Cortex of kidney (tissue), 1 donor: Measurements from ENCODE around the gene RAB17.

Experiments used
- DNase-seq: peaks from one replicate; lab custom pipeline; 2025; lab: John Stamatoyannopoulos, UW

Gene RAB17

GRCh38 chr2:237558961-237559641 is 31.4 kb downstream of the RAB17 start:
- DNase-seq: no peak

- DNase-seq: no peak
These were observed 32.9 kb downstream of the RAB17 start for GRCh38 chr2:237557633-237558015.

GRCh38 chr2:237556773-237557632 is 33.5 kb downstream of the RAB17 start:
- DNase-seq: no peak

GRCh38 chr2:237555560-237555959 is 35.0 kb downstream of the RAB17 start:
- no peak for DNase-seq

- DNase-seq: no peak
These were observed 36.6 kb downstream of the RAB17 start for GRCh38 chr2:237553948-237554347.

GRCh38 chr2:237552908-237553307 is 37.6 kb downstream of the RAB17 start:
- DNase-seq: no peak

GRCh38 chr2:237551071-237551574 is 39.4 kb downstream of the RAB17 start:
- no peak for DNase-seq

- DNase-seq: no peak
These were observed 40.7 kb downstream of the RAB17 start for GRCh38 chr2:237549643-237550415.

- DNase-seq: no peak
These were observed 41.3 kb downstream of the RAB17 start for GRCh38 chr2:237549216-237549615.

GRCh38 chr2:237547841-237548416 is 42.6 kb downstream of the RAB17 start:
- no peak for DNase-seq

GRCh38 chr2:237546876-237547395 is 43.6 kb downstream of the RAB17 start:
- DNase-seq: no peak

- no peak for DNase-seq
These were observed 44.3 kb downstream of the RAB17 start for GRCh38 chr2:237546040-237546875.

GRCh38 chr2:237542001-237542704 is 48.4 kb downstream of the RAB17 start:
- DNase-seq: no peak

- no peak for DNase-seq
These were observed 49.3 kb downstream of the RAB17 start for GRCh38 chr2:237541243-237541642.

GRCh38 chr2:237540823-237541222 is 49.7 kb downstream of the RAB17 start:
- no peak for DNase-seq

- no peak for DNase-seq
These were observed 50.2 kb downstream of the RAB17 start for GRCh38 chr2:237540223-237540775.

- DNase-seq: no peak
These were observed 50.9 kb downstream of the RAB17 start for GRCh38 chr2:237539681-237540080.

GRCh38 chr2:237538901-237539300 is 51.6 kb downstream of the RAB17 start:
- no peak for DNase-seq

- no peak for DNase-seq
These were observed 52.4 kb downstream of the RAB17 start for GRCh38 chr2:237538001-237538720.
